ENCODE data around the gene C17orf67.

The C17orf67 gene

GRCh38 chr17:56807723-56808122, 26.0 kb downstream of the C17orf67 start:
- DNase-seq: no peak

- DNase-seq: no peak
These were observed 26.8 kb downstream of the C17orf67 start for GRCh38 chr17:56806949-56807348.

GRCh38 chr17:56804454-56804853, 29.3 kb downstream of the C17orf67 start:
- DNase-seq: no peak

- DNase-seq: no peak
These were observed 30.6 kb downstream of the C17orf67 start for GRCh38 chr17:56803071-56803470.

- DNase-seq: no peak
These were observed 32.1 kb downstream of the C17orf67 start for GRCh38 chr17:56801459-56802178.

- no peak for DNase-seq
These were observed 34.8 kb downstream of the C17orf67 start for GRCh38 chr17:56798916-56799315.

- DNase-seq: no peak
These were observed 37.2 kb downstream of the C17orf67 start for GRCh38 chr17:56796536-56796935.

GRCh38 chr17:56795221-56795865, 38.4 kb downstream of the C17orf67 start:
- DNase-seq: no peak

GRCh38 chr17:56793957-56794356, 39.8 kb downstream of the C17orf67 start:
- DNase-seq: no peak

- DNase-seq: no peak
These were observed 40.2 kb downstream of the C17orf67 start for GRCh38 chr17:56793531-56793930.

- DNase-seq: no peak
These were observed 41.5 kb downstream of the C17orf67 start for GRCh38 chr17:56792267-56792666.

- no peak for DNase-seq
These were observed 46.7 kb downstream of the C17orf67 start for GRCh38 chr17:56786989-56787482.

GRCh38 chr17:56785997-56786680, 47.6 kb downstream of the C17orf67 start:
- DNase-seq: no peak

- DNase-seq: no peak
These were observed 48.3 kb downstream of the C17orf67 start for GRCh38 chr17:56785405-56785804.

- no peak for DNase-seq
These were observed 51.4 kb downstream of the C17orf67 start for GRCh38 chr17:56782338-56782737.

- no peak for DNase-seq
These were observed 51.8 kb downstream of the C17orf67 start for GRCh38 chr17:56781906-56782305.

GRCh38 chr17:56779898-56780777, 53.6 kb downstream of the C17orf67 start:
- DNase-seq: peak; percentile 78

- DNase-seq: no peak
These were observed 54.4 kb downstream of the C17orf67 start for GRCh38 chr17:56779322-56779721.

GRCh38 chr17:56778898-56779297, 54.8 kb downstream of the C17orf67 start:
- no peak for DNase-seq

- no peak for DNase-seq
These were observed 55.9 kb downstream of the C17orf67 start for GRCh38 chr17:56777859-56778258.

GRCh38 chr17:56774650-56775049, 59.1 kb downstream of the C17orf67 start:
- no peak for DNase-seq

GRCh38 chr17:56773124-56773523, 60.6 kb downstream of the C17orf67 start:
- DNase-seq: no peak

- no peak for DNase-seq
These were observed 61.3 kb downstream of the C17orf67 start for GRCh38 chr17:56772442-56772841.

Data from effector CD4-positive, alpha-beta T cell (primary cell).